HG02938 (cell line): ENCODE results near the gene PNKD.
"Not testable (repeated sequence)": the region's sequence is repeated elsewhere in the genome, so short reads cannot be mapped to it uniquely, and the experiment has no call there.

Experiments
- ATAC-seq: cut with Tn5 transposase; IDR thresholded peaks from one replicate; pipeline ENCODE4 v1.9.1; 2021; ENCODE audit warnings: mild to moderate bottlenecking, moderate library complexity; ENCODE audit not compliant: unreplicated experiment

Gene PNKD

DNA sequence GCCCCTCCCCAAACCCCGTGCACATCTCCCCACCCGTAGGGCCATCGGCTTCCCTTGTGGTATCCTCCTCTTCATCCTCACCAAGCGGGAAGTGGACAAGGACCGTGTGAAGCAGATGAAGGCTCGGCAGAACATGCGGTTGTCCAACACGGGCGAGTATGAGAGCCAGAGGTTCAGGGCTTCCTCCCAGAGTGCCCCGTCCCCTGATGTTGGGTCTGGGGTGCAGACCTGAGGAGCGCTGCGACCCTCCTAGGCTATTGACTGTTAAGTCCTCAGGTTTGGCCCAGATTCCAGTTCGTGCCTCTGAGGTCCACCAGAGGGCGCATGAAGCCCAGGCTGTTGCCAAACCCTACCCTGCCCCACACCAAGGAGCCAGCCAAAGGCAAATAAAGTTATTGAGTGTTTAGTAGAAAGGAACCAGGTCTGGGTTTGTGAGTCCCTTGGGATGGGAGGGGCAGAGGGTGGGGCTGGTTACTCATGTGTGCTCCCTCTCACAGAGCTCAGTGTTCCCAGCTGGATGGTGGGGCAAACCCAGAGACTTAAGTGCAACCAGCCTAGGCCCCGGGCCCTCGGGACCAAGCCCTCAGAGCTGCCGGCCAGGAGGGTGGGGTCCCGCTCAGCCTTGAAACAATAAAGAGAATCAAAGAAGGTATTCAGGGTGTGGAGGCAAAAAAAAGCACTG is 2.4 kb downstream of the PNKD start:
- no peak for ATAC-seq

DNA sequence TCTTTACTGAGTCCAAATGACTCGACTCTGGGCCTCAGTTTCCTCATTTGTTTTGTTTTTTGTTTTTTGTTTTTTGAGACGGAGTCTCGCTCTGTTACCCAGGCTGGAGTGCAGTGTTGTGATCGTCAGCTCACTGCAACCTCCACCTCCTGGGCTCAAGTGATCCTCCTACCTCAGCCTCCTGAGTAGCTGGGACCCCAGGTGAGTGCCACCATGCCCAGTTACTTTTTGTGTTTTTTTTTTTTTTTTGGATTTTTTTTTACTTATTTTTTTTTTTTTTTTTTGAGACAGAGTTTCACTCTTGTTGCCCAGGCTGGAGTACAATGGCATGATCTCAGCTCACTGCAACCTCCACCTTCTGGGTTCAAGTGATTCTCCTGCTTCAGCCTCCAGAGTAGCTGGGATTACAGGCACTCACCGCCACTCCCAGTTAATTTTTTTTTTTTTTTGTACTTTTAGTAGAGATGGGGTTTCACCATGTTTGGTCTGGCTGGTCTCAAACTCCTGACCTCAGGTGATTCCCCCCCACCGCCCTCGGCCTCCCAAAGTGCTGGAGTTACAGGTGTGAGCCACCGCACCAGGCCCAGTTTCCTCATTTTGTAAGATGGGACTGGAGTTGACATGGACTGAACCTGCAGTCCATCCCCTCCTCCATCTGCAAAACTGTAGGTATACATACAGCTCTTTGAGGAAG is 3.0 kb downstream of the PNKD start:
- not testable (repeated sequence) for ATAC-seq

DNA sequence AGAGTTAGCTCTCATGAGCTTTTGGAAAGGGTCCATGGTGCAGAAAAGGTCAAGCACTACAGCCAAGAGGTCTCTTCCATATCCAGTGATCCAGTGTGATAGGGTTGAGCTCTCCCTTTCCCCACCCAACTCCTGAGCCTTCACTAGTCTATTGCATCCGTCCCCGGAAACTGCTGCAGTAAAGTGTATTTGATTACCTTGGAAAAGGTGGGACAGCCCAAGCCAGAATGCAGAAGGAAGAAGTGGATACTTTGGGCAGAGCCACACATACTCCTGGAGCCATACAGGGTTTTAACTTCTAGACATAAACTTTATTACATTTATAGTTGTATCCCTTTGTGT is 3.6 kb downstream of the PNKD start:
- no peak for ATAC-seq

DNA sequence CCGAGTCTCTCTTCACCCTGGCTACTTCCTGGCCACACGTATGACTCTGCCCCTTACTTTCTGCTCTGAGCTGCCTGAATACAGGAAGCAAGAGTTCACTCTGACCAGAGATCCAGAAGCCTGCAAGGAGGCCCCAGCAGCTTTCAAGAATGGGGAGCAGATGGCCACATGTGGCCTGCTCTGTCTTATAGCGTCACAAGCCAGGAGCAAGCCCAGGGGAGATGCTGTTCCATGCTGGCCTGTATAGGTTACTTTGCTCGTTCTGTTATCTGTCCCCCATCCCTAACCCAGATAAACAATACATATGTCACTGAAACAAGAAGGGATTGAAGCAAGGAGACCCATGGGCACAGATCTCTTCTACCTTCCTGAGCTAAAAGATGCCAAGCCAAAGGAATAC is 4.3 kb downstream of the PNKD start:
- no peak for ATAC-seq

DNA sequence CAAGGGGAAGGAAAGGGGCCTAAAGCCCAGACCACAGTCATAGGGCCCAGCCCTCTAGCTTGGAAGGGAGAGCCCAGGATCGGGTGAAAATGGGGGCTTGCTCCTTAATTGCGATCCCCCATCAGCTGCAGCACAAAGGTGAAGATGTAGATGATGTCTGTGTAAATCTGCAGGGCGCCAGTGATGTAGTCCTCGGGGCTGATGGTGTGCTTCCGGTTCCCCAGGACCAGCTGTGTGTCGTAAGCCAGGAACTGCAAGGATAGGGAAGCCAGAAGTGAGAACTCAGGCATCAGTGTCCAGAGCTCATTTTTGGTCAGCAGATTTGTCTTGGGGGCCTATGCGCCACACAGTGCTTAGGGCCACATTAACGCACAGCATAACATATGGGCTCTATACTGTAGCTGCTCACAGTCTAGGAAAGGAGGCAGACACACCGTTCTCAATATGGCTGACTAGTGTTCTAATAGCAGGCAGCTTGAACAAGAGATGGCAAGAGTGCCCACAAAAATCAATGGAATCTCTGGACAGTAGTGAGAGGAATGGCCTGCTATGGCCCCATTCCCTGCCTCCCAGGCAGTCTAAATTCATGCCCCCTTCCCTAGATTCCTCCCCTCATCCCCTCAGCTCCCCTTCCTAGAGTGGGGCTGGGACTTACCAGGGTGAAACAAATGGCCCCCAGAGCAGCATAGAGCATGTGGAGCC is 5.2 kb downstream of the PNKD start:
- ATAC-seq = no peak

DNA sequence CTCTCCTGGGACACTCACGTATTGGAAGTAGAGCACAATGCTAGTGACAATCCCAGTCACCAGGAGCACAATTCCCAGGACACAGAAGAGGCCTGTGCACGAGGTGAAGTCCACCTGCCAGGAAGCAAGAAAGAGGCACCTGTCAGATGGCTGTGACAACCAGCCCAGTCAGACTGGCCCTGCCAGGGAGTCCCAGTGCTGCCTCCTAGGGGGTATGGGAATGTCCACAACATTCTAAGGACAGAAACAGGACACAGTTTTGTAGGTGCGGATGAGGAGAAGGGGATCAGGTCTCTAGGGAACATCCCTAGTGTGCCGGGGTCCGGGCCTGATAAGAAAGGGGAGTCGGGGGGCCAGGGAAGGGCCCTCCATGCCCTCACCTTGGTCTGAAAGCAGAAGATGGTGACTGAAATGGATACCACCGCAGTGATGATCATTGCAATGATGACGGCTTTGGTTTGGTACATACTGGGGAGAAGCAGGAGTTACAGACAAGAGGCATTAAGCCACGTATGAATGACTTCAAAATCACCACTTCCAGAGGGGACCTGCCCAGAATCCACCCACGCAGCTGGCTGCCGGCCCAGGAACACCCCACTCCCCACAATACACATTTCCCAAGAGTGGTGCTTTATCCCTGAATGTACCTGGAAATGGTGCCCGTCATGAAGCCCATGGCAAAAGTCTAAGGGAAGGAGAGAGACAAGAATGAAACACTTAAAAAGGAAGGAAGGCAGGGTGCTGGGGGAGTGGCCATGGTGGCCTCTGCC is 6.9 kb downstream of the PNKD start:
- no peak for ATAC-seq

DNA sequence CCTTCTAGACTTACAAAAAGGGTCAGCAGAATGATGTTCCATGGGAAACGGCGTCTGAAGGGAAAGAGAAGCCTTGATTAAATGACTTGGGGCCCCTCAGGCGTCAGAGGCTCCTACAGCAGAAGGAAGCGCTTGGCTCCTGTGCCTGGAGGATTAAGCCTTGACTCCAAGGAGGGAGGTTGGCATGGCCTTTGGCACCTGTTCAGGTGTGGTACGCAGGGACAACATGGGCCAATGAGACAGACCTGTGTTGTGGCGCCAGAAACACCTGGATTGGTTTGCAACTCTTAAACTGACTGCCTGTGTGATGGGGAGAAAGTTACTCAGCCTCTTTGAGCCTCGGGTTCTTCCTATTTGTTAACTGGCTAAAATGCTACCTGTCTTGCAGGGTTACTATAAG is 7.6 kb downstream of the PNKD start:
- no peak for ATAC-seq

DNA sequence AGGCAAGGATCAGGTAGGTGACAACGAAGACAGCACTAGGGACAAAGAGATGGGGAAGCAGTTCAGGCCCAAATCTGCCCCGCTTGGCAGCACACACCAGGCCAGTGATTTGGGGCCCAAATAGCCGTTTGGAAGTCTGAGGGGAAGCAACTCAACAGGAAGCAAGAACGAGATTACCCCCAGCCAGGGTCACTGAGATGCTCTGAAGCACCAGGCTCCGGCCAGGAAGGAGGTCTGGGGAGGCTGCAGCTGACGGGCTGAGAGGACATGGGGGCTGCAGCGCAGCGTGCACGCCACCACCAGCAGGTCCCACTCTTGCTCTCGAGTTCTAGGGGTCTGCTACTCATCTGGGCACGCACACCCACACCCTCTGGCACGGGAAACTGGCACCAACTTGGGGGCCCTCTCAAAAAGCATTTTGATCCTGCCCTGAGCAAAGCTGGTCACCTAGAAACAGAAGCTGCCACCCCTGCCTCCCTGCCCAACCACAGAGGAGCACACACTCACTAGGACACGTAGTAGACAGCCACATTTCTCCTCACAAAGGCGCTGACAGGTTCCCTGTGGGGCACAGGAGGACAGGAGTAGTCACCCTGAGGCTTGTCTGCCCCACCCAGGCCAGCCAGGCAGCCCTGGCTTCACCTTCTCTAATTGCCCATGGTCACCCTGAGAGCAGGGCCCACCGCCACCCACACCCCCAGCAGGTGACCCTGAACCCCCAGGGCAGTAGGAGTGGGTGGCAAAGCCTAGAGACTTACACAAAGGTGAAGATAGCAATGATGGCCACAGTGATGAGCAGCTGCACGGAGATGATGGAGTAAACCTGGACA is 8.4 kb downstream of the PNKD start:
- no peak for ATAC-seq

DNA sequence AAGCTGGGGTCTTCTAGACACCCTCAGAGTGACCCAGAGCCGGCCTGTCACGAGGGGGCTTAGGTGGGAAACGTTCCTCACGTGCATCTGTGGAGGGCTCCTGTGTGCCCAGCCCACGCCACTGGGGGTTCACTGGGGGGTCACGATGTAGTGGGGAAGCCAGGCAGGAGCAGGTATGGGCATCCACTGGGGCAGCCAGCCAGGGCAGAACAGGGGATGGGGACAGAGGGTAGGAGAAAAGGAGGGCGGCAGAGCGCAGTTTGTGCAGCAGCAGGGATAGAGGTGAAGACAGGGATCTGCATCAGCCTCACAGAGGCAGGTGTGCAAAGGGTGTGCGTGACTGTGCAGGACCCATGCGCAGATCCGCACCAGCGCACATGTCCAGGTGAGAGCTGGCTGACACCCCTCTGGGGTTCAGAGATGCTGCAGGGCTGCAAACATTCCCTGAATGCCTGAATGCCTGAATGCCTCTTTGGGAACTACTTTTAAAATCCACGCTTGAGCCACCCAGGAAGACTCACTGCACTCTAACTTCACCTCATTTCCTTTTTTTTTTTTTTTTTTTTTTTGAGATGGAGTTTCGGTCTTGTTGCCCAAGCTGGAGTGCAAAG is 10.0 kb downstream of the PNKD start:
- no peak for ATAC-seq

DNA sequence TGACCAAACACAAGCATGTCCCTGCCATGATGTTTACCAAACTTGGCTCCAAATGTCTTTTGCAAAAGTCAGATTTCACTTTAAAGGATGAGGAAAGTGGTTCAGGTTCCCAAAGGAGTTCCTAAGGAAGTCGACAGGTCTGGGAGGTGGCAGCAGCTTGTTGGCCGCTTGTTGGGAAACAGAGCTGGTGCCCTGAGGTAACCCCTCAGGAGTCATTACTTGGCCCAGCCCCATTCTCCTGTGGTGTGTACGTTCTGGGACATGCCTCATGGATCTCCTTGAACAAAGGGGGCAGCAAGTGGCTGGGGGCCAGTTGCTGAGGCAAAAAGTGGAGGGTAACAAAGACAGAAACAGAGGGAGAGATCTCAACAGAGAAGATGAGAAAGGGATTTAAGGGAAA is 11.1 kb downstream of the PNKD start:
- no peak for ATAC-seq

DNA sequence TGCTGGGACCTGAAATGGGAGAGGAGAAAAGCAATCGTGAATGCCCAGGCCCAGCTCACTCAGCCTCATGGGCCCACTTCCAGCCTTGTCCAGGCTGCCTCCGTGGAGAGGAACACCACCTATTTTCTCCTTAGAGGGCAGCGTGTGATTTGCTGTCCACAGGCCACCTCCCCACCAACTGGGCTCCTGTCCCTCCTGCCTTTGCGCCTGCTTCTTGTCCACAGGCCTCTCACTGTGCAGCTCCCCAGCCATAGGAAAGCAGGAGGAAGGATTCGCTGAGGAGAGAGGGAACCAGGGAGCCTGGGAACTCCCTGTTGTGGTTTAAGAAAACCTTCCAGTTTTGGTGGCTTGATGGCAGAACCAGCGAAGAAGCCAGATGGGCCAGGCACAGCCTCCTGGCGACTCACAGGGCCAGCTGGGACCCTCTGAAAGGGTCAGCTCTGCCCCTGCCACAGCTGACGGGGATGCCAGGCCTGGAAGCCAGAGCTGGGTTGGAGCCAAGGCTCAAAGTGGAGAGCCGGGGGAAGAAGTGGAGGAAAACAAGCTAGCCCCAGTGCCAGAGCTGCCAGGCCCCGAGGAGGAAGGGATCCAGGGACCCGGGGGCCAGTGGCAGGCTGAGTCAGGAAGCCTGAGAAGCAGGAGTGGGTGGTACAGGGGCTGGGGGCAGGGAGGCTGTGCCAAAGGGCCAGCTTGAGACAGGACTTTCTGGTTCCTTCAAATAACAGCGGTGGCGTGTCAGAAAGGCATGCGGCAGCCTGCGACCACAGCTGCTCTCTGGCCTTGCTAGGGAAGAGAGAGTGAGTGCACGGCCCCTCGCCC is 12.1 kb downstream of the PNKD start:
- ATAC-seq = no peak

DNA sequence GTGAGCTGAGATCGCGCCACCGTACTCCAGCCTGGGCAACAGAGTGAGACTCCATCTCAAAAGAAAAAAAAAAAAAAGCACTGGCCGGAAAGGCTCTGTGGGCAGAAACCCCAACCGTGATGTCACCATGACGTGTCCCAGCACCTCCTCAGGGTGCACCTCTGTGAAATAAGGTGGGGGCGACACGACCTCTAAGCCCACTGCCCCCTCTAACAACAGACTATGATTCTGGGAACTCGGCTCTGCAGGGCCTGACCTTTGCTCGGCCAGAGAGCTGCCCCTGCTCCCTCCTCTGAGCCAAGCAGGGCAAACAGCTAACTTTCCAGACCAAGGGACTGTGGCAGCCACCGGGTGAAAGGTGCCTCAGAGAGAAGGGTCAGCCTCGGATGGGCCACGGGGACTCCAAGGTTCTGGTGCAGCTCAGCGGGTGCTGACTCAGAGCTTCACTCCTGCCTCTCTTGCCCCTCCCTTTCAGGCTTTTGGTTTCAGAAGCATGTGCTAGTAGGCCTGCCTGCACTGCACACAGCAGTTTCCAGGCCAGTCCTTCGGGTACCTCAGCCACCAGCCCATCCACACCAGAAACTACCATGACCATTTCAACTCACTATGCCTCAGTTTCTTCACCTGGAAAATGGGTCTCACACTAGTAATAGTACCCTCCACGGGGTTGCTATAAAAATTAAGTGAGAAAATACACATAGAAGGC is 13.9 kb downstream of the PNKD start:
- ATAC-seq = peak; percentile 42

DNA sequence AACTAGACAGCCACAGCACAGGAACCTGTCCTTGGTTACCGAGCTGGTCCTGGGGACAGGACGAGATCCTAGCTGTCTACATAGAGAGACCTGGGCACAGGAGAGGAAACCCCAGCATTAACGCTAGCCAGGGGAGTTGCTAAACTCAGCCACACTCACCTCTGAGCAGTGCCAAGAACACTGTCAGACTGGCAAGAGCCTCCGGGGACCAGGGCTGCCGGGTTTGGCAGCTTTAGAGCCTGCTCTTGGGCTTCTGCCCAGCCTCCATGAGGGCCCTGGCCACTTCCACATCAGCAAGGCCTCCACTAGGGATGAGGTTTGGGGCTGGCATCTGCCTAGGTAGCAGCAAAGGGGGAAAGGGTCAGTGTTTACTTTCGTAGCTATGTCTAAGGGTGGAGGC is 15.3 kb downstream of the PNKD start:
- ATAC-seq = no peak

DNA sequence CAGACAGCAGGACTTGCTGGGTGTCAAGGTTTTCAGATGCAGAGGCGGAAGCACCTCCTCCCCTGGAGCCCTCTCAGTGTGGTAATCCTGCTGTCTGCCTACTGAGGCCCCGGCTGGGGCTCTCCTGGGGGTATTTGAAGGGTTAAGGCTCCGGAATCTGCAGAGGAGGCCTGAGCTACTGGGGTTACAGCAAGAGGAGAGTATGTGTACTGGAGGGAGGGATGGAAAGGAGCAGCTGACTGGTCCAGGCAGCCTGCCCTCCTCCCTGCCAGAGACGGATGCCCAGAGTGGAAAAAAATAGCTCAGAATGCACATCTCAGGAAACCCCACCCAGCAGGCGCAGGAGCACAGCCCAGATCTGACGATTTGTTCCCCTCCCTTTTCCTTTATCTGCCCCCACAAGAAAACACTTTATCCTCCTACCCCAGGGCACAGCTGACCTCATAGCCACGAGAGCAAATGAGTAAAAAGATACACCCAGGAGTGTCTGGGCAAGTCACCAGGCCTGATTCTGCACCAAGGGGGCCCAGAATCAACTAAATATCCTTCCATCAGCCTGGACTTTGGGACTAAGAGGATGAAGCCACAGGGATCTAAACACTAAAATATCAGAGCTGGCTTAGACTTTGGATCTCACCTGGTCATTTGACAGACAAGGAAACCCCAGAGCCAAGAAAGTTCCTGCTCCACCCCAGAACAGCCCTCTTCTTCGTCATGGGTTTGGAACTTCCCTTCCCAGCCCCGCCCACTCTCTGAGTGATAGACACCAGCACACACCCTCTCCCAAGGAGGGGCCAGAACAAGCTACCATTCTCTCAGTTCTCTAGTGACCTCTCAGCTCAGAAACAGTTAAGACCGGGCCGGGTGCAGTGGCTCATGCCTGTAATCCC is 16.5 kb downstream of the PNKD start:
- peak; percentile 62 for ATAC-seq

DNA sequence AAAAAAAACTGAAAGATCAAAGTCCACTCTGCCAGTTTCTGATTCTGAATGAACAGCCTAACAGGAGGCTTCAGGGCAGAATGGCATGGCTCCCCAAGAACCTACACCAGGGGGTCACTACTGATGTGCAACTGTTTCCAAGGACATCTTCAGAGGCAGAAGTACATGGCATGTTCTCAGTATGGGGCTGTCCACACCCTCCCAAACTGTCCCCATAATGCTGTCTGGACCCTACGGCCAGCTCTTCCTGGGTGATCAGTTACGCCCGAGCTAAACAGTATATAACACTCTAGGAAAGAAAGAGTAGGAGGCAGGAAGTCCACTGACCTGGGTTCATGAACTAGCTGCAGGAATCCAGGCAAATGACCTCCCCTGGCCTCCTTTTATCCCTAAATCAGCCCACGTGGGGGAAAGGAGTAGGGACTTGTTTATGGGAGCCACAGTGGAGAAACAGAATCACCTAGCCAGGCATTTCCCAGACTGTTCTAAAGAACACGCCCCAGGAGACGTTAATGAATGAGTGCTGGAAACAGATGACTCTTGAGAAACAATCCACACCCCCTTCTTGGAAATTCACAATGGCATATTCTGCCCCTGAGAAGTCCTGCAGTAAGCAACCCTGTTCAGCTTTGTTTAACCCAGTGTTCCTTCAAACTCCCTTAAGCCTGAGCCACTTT is 19.5 kb downstream of the PNKD start:
- no peak for ATAC-seq

DNA sequence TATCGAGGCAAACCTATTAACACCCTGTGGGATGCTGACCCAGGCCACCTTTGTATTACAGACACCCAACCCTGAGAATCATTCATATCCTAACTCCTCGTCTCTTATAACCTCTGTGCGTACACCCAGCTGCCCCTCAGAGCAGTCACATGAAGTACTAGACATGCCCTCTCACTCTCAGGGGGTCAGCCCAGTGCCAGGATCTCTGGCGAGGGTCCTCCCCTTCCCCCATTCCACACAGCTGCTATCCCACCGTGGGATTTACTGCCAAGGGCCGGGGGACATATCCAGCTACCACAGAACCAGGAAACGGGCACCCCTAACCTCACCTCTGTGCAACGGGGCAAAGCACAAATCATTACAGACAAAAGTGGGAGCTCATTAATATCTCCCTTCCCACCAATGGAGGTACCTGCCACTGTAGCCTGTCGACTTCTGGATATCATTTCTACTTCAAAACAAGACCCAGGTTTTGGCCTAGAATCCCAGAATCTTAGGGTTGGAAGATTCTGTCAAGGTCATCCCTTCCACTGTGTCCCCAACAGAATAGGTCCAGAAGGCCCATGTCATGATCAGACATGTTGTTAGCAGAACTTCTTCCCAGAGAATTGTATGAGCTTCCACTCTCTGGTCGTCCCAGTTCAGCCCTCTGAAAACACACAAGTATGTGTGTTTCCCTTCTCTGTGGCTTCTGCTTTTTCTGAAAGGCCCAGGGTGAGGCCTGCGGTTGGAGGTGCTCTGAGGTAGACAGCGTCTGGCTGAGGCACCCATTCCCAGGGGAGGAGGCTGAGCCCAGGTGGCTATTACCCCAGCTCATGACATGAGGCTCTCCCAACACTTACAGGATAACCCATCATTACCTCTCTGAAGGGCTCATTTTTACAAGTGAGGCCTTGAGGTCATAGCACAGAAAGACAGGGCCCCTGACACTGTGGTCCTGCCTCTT is 20.3 kb downstream of the PNKD start:
- ATAC-seq = peak; percentile 40
